Endothelial cell of umbilical vein (primary cell): ENCODE data around the gene PKNOX2. TPM values are rescaled to one million over a fixed set of nuclear protein-coding genes. Genes with fewer than 3 reads are reported as not detected.

Source experiments
- BruUV-seq: library from RNA; stranded (reverse); fragments of 400-500 nt; replicated peaks from 2 replicates; lab custom pipeline; 2021; lab: Mats Ljungman, UMichigan
- CTCF ChIA-PET: fragments of 300-600, 350-600 bp; sonication (Branson Sonifier 250); formaldehyde crosslinking; loops from one replicate; lab custom pipeline; 2021; ENCODE audit warnings: antibody characterized with exemption, inconsistent platforms; lab: Charles Lee
- POLR2A ChIA-PET: fragments of 300-600, 350-600 bp; sonication (Branson Sonifier 250); formaldehyde crosslinking; loops from one replicate; lab custom pipeline; 2021; ENCODE audit warnings: antibody characterized with exemption, inconsistent platforms; lab: Charles Lee
- DNase-seq: peaks from one replicate; pipeline ENCODE4 v3.0.0-alpha.2; 2011; ENCODE audit warnings: low read depth, low spot score
- FAIRE-seq: peaks from 2 replicates; lab custom pipeline; 2011; peaks lifted over from hg19 to GRCh38; lab: Jason Lieb, UNC
- H2AFZ ChIP-seq: 2 replicates; pipeline ENCODE4 v1.6.0; 2012; ENCODE audit warnings: low read depth, low read length, control low read depth, inconsistent platforms
- H3K27ac ChIP-seq: 2 replicates; pipeline ENCODE4 v1.5.1; 2011; ENCODE audit warnings: low read depth, mild to moderate bottlenecking, control low read depth, low read length, moderate library complexity; ENCODE audit not compliant: insufficient read depth
- H3K27me3 ChIP-seq, 2 experiments: 2 replicates each; pipeline versions ENCODE4 v1.6.0 to v1.6.1; 2011; ENCODE audit warnings: low read length in 2 of 2, mixed read lengths in 1 of 2; ENCODE audit not compliant: control insufficient read depth in 2 of 2, insufficient read depth in 2 of 2
- H3K36me3 ChIP-seq, 2 experiments: 2 replicates in 1 of 2; 3 replicates in 1 of 2; pipeline ENCODE4 v1.5.1; 2011; ENCODE audit warnings: low read length in 2 of 2, mild to moderate bottlenecking in 1 of 2, moderate library complexity in 1 of 2; ENCODE audit not compliant: control insufficient read depth in 2 of 2, insufficient read depth in 2 of 2; ENCODE audit errors: extremely low read depth in 1 of 2
- H3K4me1 ChIP-seq: 3 replicates; pipeline ENCODE4 v1.5.1; 2011; ENCODE audit warnings: mild to moderate bottlenecking, low read length; ENCODE audit not compliant: control insufficient read depth, insufficient read depth; ENCODE audit errors: extremely low read depth
- H3K4me2 ChIP-seq: 2 replicates; pipeline ENCODE4 v1.6.1; 2011; ENCODE audit warnings: low read length, control low read depth, mixed read lengths; ENCODE audit not compliant: insufficient read depth
- H3K4me3 ChIP-seq, 3 experiments: fragments of 200-600 bp in 1 of 3; sonication (generic), shearing (Covaris generic) in 1 of 3; replicated peaks in 1 of 3; 2 replicates each; pipeline ENCODE4 v1.5.1; 2011 to 2016; ENCODE audit warnings: control low read depth in 3 of 3, low read length in 3 of 3, mild to moderate bottlenecking in 2 of 3, inconsistent platforms in 1 of 3, low read depth in 1 of 3, moderate library complexity in 1 of 3; ENCODE audit not compliant: insufficient read depth in 1 of 3
- H3K79me2 ChIP-seq: 2 replicates; pipeline ENCODE4 v1.6.0; 2012; ENCODE audit warnings: low read length, inconsistent platforms; ENCODE audit not compliant: control insufficient read depth, insufficient read depth
- H3K9ac ChIP-seq: replicated peaks from 2 replicates; pipeline ENCODE3; 2011; ENCODE audit warnings: low read length, control low read depth; ENCODE audit not compliant: insufficient read depth; ENCODE audit errors: extremely low read depth
- H3K9me1 ChIP-seq: replicated peaks from 3 replicates; pipeline ENCODE4 v1.6.0; 2011; ENCODE audit warnings: mild to moderate bottlenecking, low read length; ENCODE audit not compliant: control insufficient read depth, insufficient read depth; ENCODE audit errors: extremely low read depth
- H3K9me3 ChIP-seq: replicated peaks from 2 replicates; pipeline ENCODE4 v1.5.1; 2012; ENCODE audit warnings: low read length, inconsistent platforms; ENCODE audit not compliant: control insufficient read depth, insufficient read depth
- H4K20me1 ChIP-seq: replicated peaks from 2 replicates; pipeline ENCODE3; 2011; ENCODE audit warnings: mild to moderate bottlenecking, low read length; ENCODE audit not compliant: control insufficient read depth, insufficient read depth; ENCODE audit errors: extremely low read depth
- CTCF ChIP-seq, 2 donors: IDR thresholded peaks; 1 replicate in 1 of 2; 2 replicates in 1 of 2; pipeline ENCODE4 v1.5.1; 2011; ENCODE audit warnings: low read length in 2 of 2, mild to moderate bottlenecking in 2 of 2, moderate library complexity in 2 of 2, control low read depth in 1 of 2, inconsistent platforms in 1 of 2, low read depth in 1 of 2; ENCODE audit not compliant: insufficient read depth in 1 of 2; ENCODE audit errors: extremely low read depth in 1 of 2
- EZH2 ChIP-seq: IDR thresholded peaks from 2 replicates; pipeline ENCODE4 v1.6.1; 2012; ENCODE audit warnings: borderline replicate concordance, low read depth, mild to moderate bottlenecking, moderate library complexity, low read length, inconsistent platforms; ENCODE audit not compliant: severe bottlenecking
- FOS ChIP-seq: IDR thresholded peaks from 2 replicates; pipeline ENCODE4 v1.6.1; 2011; ENCODE audit warnings: mild to moderate bottlenecking, low read length, moderate library complexity, borderline replicate concordance; ENCODE audit not compliant: insufficient read depth
- GATA2 ChIP-seq: IDR thresholded peaks from 2 replicates; pipeline ENCODE4 v1.7.0; 2011; ENCODE audit warnings: low read depth, mild to moderate bottlenecking, moderate library complexity, mixed read lengths, low read length; ENCODE audit not compliant: insufficient read length, insufficient read depth
- JUN ChIP-seq: IDR thresholded peaks from 2 replicates; pipeline ENCODE4 v1.6.1; 2011; ENCODE audit warnings: borderline replicate concordance, low read depth; ENCODE audit not compliant: insufficient read length, insufficient read depth
- MAX ChIP-seq: IDR thresholded peaks from 2 replicates; pipeline ENCODE4 v1.6.1; 2011; ENCODE audit not compliant: insufficient read depth, insufficient read length
- MYC ChIP-seq: IDR thresholded peaks from one replicate; pipeline ENCODE4 v1.6.1; 2011; ENCODE audit warnings: mild to moderate bottlenecking, low read depth, low read length
- POLR2A ChIP-seq: IDR thresholded peaks from 2 replicates; pipeline ENCODE4 v1.6.1; 2012; ENCODE audit warnings: low read depth, mild to moderate bottlenecking, control low read depth, low read length
- POLR2AphosphoS5 ChIP-seq: IDR thresholded peaks from 2 replicates; pipeline ENCODE4 v1.6.1; 2012; ENCODE audit warnings: low read depth, mild to moderate bottlenecking, control low read depth, low read length, moderate library complexity; ENCODE audit not compliant: insufficient read depth
- dilution Hi-C: fragments of 300-500 bp; cut with MboI; formaldehyde crosslinking; loops from one replicate; pipeline ENCODE4 v1.15.0; 2019; ENCODE audit warnings: low sequenced_read_pairs; ENCODE audit not compliant: extremely low pct_ligation_motif_present
- intact Hi-C: fragments of 100-400 bp; cut with micrococcal nuclease; formaldehyde crosslinking; loops from one replicate; pipeline ENCODE4 v1.10.0; 2022
- polyA plus RNA-seq, 4 experiments: library from polyadenylated mRNA; depleted of rRNA in 3 of 4; stranded (reverse) in 3 of 4; unstranded in 1 of 4; fragments of >200 nt; gene quantifications; 2 replicates each; pipeline versions ENCODE4 v1.2.1 to v1.2.3, GENCODE V29; 2011 to 2012; ENCODE audit warnings: missing spikeins in 1 of 4
- total RNA-seq: library from RNA; stranded (reverse); gene quantifications from 2 replicates; pipeline ENCODE4 v1.2.3, GENCODE V29; 2021

PKNOX2 gene
- total and polyA plus RNA-seq, 2 donors (not counting 3 experiments of a cell fraction or from before 2014, with no cell fraction given) = 0.11 to 0.91 TPM

- Histone ChIP-seq H3K9me1 (no peaks in the 10 kb centered on the region), H3K9ac (no peak overlapping the region), H3K4me1 (no peaks in the 10 kb centered on the region), H3K36me3 (no peaks in the 10 kb centered on the region), H3K9me3 (no peaks in the 10 kb centered on the region), H3K27me3 (peaks cover 5 to 9% of the 10 kb centered on the region in 2 experiments), H3K4me3 (no peak overlapping the region), H3K79me2 (no peaks in the 10 kb centered on the region), H4K20me1 (no peaks in the 10 kb centered on the region), H2AFZ (no peak overlapping the region), H3K27ac (no peak overlapping the region), H3K4me2 (no peak overlapping the region)
- no peak for TF ChIP-seq EZH2
- no peak for TF ChIP-seq POLR2A
- no peak for TF ChIP-seq FOS
- TF ChIP-seq JUN = no peak
- no peak for TF ChIP-seq CTCF (IDR thresholded peaks at IDR 0.05; ENCODE audit: extremely low read depth in 1 of 2, insufficient read depth in 1 of 2, low read depth in 1 of 2, low read length in 2 of 2)
- no peak for TF ChIP-seq MYC
- TF ChIP-seq POLR2AphosphoS5 = no peak
- no peak for TF ChIP-seq GATA2
- no peak for TF ChIP-seq MAX
- POLR2A ChIA-PET = no interaction called here
- no TSS peak for BruUV-seq
- CTCF ChIA-PET = interaction anchor here (0.8 to 1.9 kb wide), 4 partner anchors 12 to 70 kb away, joined by 3 to 6 read pairs (median 4); no protein-coding TSS in a partner anchor
- FAIRE-seq (no peak), DNase-seq (no peak)
- intact Hi-C loops = no loop called here
- dilution Hi-C loops = no loop called here
These were observed 243.8 kb downstream of the PKNOX2 start for GRCh38 chr11:125408311-125408711.
